Uterus (tissue), 2 donors: Measurements from ENCODE around the gene FAM161A.

ENCODE experiments used
- CTCF ChIP-seq, 4 experiments: fragments of 200-600 bp in 2 of 4; fragments of 450-650 bp in 2 of 4; sonication (generic) in 2 of 4; IDR thresholded peaks; one replicate each; pipeline ENCODE4 v1.5.1; 2016 to 2019; ENCODE audit warnings: antibody characterized with exemption in 4 of 4, mild to moderate bottlenecking in 2 of 4, moderate library complexity in 1 of 4
- POLR2A ChIP-seq, 2 donors: fragments of 450-650 bp; IDR thresholded peaks; one replicate each; pipeline ENCODE4 v1.6.1; 2016; ENCODE audit warnings: antibody characterized with exemption in 2 of 2, mild to moderate bottlenecking in 1 of 2, moderate library complexity in 1 of 2

GRCh38 chr2:61787941-61788563 is 65.8 kb downstream of the FAM161A start:
- TF ChIP-seq CTCF (IDR thresholded peaks at IDR 0.05) (no peak), POLR2A (IDR thresholded peaks at IDR 0.05) (no peak)
